ENCODE measurements around the gene DENND2D. TPM values are rescaled to one million over a fixed set of nuclear protein-coding genes. Genes with fewer than 3 reads are reported as not detected.

Gene DENND2D
- total and polyA plus RNA-seq, 2 experiments from 2014 or later: 2.5 to 3.0 TPM

DNA sequence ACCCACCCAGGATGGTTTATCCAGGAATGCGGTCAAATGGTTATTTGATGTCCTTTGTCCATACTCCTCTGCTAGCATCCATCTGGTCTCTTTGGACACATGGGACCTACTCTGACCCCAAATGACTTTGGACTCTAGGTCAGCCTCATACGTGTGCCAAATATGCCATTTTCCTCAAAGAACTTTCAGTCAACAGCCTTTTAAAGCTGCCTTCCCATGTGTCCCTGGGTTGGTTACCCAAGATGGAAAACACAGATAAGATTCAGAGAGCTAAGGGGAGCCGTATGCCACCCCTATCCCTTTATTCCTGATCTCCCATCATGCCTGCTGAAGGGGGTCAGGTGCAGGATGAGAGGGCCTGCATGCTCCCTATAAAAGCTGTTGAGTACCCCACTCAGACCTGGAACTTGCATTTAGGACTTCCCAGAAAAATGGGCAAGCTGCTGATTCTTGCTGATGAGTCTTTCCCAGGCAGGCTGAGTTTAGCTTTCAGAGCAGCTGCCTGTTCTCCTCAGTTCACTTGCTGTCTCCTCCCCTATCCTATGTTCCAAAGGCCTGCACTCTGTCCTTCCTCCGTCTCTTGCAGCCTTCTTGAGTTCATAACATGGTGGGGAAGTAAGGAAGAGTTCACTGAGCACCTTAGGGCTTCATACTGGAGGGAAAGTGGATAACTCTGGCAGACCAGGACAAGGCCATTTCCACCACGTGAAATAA lies 46.8 kb upstream of the DENND2D start:
- Histone ChIP-seq H3K4me1 (ENCODE audit: insufficient read depth) (no peaks in the 10 kb centered on the region), H3K27ac (ENCODE audit: low read depth) (no peak overlapping the region), H3K4me3 (no peak overlapping the region), H3K4me2 (no peak overlapping the region), H3K79me2 (replicated peaks; ENCODE audit: insufficient read depth) (no peaks in the 10 kb centered on the region), H3K36me3 (ENCODE audit: insufficient read depth) (no peaks in the 10 kb centered on the region), H3K9me2 (ENCODE audit: insufficient read depth) (peaks cover 11% of the 10 kb centered on the region; the same call in 1 of the 2 replicates), H3K27me3 (ENCODE audit: insufficient read depth) (no peaks in the 10 kb centered on the region), H4K20me1 (replicated peaks; ENCODE audit: insufficient read depth) (no peaks in the 10 kb centered on the region), H2AFZ (no peak overlapping the region), H3F3A (replicated peaks; ENCODE audit: low read depth) (no peaks in the 10 kb centered on the region)
- Mint-ChIP-seq H3K4me1 (no peaks in the 10 kb centered on the region), H3K27me3 (ENCODE audit: insufficient read depth, low read depth, poor library complexity) (peaks cover 3% of the 10 kb centered on the region), H3K4me3 (no peak overlapping the region), H3K36me3 (ENCODE audit: low read depth) (no peaks in the 10 kb centered on the region), H3K27ac (no peak overlapping the region), H3K9me3 (no peaks in the 10 kb centered on the region; the same call in 2 of the 3 replicates)
- ATAC-seq (no peak), DNase-seq (ENCODE audit: low spot score) (no peak)
- TF ChIP-seq, protein P1, sequence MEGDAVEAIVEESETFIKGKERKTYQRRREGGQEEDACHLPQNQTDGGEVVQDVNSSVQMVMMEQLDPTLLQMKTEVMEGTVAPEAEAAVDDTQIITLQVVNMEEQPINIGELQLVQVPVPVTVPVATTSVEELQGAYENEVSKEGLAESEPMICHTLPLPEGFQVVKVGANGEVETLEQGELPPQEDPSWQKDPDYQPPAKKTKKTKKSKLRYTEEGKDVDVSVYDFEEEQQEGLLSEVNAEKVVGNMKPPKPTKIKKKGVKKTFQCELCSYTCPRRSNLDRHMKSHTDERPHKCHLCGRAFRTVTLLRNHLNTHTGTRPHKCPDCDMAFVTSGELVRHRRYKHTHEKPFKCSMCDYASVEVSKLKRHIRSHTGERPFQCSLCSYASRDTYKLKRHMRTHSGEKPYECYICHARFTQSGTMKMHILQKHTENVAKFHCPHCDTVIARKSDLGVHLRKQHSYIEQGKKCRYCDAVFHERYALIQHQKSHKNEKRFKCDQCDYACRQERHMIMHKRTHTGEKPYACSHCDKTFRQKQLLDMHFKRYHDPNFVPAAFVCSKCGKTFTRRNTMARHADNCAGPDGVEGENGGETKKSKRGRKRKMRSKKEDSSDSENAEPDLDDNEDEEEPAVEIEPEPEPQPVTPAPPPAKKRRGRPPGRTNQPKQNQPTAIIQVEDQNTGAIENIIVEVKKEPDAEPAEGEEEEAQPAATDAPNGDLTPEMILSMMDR (conservative IDR thresholded peaks at IDR 0.05; ENCODE audit: low read depth in 2 of 2): no peak
- TF ChIP-seq EZH2phosphoT487 (IDR thresholded peaks at IDR 0.05; ENCODE audit: unreplicated experiment) (no peak), POLR2AphosphoS5 (IDR thresholded peaks at IDR 0.05; ENCODE audit: low read depth) (no peak), EZH2 (IDR thresholded peaks at IDR 0.05; ENCODE audit: low read depth, unreplicated experiment) (no peak), ZNF462 (CRISPR knock-in tag; IDR thresholded peaks at IDR 0.05) (no peak), ZNF331 (CRISPR knock-in tag; IDR thresholded peaks at IDR 0.05; ENCODE audit: low read depth) (no peak), JUNB (IDR thresholded peaks at IDR 0.05; ENCODE audit: unreplicated experiment) (no peak), STAT1 (IDR thresholded peaks at IDR 0.05; ENCODE audit: unreplicated experiment) (no peak), ETS1 (IDR thresholded peaks at IDR 0.05) (no peak), REST (IDR thresholded peaks at IDR 0.05; ENCODE audit: unreplicated experiment) (no peak), NANOG (IDR thresholded peaks at IDR 0.05; ENCODE audit: borderline replicate concordance) (no peak), ZNF114 (CRISPR knock-in tag; IDR thresholded peaks at IDR 0.05) (no peak), CREB1 (CRISPR knock-in tag; IDR thresholded peaks at IDR 0.05; ENCODE audit: low read depth) (no peak)
